Measurements from ENCODE around the gene PRELID2.

The PRELID2 gene

DNA sequence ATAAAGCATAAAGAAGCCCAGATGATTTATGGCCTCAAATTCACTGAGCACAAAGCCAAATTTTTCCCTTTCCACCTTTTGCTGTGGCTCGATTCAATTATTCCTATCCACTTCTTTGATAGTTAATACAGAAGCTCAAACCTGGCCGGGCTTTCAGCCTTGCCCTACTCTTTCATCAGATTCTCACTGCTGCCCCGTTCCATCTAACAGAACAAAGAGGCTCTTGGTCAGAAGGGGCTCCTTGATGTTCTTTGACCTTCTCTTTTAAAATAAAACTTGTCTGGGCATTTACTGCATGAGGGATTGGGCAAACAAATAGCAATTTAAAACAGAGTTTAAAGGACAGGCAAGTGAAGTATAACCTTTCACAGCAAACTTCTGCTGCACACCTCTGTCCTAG is 27.9 kb upstream of the PRELID2 start:
- H3K4me3 ChIP-seq (replicated peaks in 1 of 2; ENCODE audit: low read depth in 2 of 2, low read length in 2 of 2), result no peak overlapping the region
- DNase-seq (ENCODE audit: low read depth in 2 of 2), result no peak
- TF ChIP-seq, protein P1, sequence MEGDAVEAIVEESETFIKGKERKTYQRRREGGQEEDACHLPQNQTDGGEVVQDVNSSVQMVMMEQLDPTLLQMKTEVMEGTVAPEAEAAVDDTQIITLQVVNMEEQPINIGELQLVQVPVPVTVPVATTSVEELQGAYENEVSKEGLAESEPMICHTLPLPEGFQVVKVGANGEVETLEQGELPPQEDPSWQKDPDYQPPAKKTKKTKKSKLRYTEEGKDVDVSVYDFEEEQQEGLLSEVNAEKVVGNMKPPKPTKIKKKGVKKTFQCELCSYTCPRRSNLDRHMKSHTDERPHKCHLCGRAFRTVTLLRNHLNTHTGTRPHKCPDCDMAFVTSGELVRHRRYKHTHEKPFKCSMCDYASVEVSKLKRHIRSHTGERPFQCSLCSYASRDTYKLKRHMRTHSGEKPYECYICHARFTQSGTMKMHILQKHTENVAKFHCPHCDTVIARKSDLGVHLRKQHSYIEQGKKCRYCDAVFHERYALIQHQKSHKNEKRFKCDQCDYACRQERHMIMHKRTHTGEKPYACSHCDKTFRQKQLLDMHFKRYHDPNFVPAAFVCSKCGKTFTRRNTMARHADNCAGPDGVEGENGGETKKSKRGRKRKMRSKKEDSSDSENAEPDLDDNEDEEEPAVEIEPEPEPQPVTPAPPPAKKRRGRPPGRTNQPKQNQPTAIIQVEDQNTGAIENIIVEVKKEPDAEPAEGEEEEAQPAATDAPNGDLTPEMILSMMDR (IDR thresholded peaks at IDR 0.05; ENCODE audit: low read depth, low read length), result no peak

DNA sequence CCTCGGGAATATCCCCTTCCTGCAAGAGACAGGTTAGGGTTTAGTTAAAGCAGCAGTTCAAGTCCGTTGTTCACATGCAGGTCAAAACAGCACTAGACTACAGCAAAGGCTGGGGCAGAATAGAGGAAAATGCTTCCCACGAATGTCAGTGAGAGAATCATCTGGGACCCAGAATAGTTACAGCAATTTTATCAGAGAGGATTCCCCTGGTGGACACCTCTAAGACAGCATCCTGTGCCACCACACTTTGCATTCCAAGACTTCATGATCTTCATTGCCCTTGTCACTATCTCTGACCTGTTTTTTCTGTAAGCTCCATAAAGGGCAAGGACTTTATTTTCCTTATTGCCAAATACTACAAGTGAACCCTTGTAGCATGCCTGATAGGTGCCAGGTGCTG is 24.8 kb upstream of the PRELID2 start:
- H3K4me3 ChIP-seq (replicated peaks in 1 of 2; ENCODE audit: low read depth in 2 of 2, low read length in 2 of 2), result no peak overlapping the region

DNA sequence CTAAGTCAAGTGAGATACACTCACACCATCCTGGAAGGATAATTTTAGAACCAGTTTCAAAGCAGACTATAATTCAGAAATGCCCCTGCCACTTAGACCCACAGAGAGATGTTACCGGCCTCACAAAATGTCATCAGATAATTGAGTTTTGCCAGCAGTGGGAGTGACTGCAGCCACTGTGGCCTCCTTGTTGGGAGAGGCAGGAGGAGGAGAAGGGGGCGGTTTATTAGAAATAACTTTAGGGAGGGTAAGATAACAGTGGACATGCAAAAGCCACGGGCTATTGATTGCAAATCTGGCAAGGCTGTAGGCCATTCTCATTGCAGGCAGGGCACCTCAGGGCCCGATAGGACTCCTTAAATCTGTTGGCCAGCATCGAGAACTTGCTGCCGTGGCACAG is 24.3 kb upstream of the PRELID2 start:
- TF ChIP-seq, protein P1 (IDR thresholded peaks at IDR 0.05; ENCODE audit: low read depth, low read length), result no peak
- H3K4me3 ChIP-seq (replicated peaks in 1 of 2; ENCODE audit: low read depth in 2 of 2, low read length in 2 of 2), result no peak overlapping the region
- no peak for DNase-seq (ENCODE audit: low read depth in 2 of 2)

More for the DNA sequence above, 24.8 kb upstream of the PRELID2 start:
- no peak for DNase-seq (ENCODE audit: low read depth in 2 of 2)
- TF ChIP-seq, protein P1 (IDR thresholded peaks at IDR 0.05; ENCODE audit: low read depth, low read length), result no peak

DNA sequence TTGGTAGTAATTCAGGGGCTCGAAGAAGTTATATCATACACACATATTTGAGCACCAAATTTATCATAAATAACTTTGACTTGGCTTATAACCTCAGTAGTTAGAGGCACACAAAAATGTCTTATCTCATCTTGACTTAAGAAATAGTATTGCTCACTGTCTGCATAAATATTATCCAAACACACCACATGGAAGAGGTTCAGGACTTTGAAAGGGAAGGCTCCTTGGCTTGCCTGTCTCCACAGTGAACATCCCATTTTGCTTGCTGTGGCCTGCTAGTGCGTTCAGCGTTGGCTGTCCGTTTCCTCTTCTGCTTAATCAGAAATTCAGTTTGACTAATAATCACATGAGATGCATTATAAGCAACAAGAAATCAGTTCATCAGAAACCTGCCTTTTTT is 23.8 kb upstream of the PRELID2 start:
- TF ChIP-seq, protein P1 (IDR thresholded peaks at IDR 0.05; ENCODE audit: low read depth, low read length), result no peak

DNA sequence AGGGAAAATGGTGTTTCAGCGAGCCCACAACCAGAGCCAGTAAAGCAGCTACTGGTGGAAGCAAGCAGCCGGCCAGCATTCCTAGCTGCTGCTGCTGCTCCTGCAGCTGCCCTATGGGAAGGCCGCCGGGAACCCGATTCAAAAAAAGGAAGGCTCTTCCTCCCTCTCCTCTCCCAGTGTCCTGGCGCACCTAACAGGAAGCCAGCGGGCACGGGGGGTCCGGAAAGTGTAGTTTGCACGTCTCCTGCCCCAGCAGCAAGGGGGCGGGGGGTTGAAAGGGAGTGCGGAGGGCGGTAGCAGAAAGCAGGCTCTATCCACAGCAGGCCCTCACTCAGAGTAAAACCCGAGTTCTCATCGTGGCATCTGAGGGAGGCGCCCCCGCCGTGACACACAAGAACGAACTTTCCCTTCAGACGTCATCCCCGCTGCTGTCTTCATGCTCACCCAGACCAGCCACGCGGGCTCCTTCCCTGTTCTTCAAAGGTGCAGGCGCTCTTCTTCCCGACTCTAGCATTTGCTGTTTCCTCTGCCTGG is 21.2 kb upstream of the PRELID2 start:
- H3K4me3 ChIP-seq (replicated peaks in 1 of 2; ENCODE audit: low read depth in 2 of 2, low read length in 2 of 2), result no peak overlapping the region
- TF ChIP-seq, protein P1 (IDR thresholded peaks at IDR 0.05; ENCODE audit: low read depth, low read length), result no peak
- DNase-seq (ENCODE audit: low read depth in 2 of 2), result peak; percentile 60 to 67

More for the DNA sequence above, 23.8 kb upstream of the PRELID2 start:
- DNase-seq (ENCODE audit: low read depth in 2 of 2), result peak; percentile 19 to 47
- H3K4me3 ChIP-seq (replicated peaks in 1 of 2; ENCODE audit: low read depth in 2 of 2, low read length in 2 of 2), result no peak overlapping the region

DNA sequence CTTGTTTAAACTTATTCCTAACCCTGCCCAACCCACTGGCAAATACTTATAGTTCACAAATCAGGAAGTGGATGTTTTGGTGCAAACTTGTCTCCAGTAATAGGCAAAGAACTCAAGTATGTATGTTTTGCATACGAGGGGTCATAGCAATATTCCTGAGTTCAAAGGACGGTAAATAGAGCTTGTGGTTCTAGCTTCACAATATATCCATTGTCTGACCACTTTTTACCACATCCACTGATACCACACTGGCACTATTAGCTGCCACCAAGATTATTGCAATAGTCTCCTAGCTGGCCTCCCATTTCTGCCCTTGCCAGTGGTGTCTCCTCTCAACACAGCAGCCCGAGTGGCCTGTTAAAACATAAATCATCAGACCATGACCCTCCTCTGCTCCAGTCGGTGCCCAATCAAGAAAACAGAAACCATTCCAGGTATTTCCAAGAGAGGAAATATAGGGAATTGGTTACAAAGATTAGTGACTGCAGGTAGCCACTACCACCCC is 20.7 kb upstream of the PRELID2 start:
- no peak for DNase-seq (ENCODE audit: low read depth in 2 of 2)
- H3K4me3 ChIP-seq (replicated peaks in 1 of 2; ENCODE audit: low read depth in 2 of 2, low read length in 2 of 2), result no peak overlapping the region
- TF ChIP-seq, protein P1 (IDR thresholded peaks at IDR 0.05; ENCODE audit: low read depth, low read length), result no peak
